OCI-LY1 (cell line): ENCODE measurements around the gene RAB11FIP3.

Source experiments
- H2AFZ ChIP-seq: fragments of 200-600 bp; sonication (generic), shearing (Covaris generic); 2 replicates; pipeline ENCODE4 v1.6.0; 2014; ENCODE audit warnings: antibody characterized with exemption, mild to moderate bottlenecking, low read length
- H3F3A ChIP-seq: fragments of 200-600 bp; sonication (generic), shearing (Covaris generic); 2 replicates; pipeline ENCODE4 v1.6.0; 2014; ENCODE audit warnings: mild to moderate bottlenecking, antibody characterized with exemption, low read length, moderate library complexity; ENCODE audit not compliant: insufficient read depth
- H3K27ac ChIP-seq: fragments of 200-600 bp; sonication (generic); 2 replicates; pipeline ENCODE4 v1.5.1; 2014; ENCODE audit warnings: low read length, mixed run types, mild to moderate bottlenecking, low read depth; ENCODE audit not compliant: poor library complexity, severe bottlenecking
- H3K27me3 ChIP-seq: fragments of 200-600 bp; sonication (generic); 2 replicates; pipeline ENCODE4 v1.6.0; 2014; ENCODE audit warnings: antibody characterized with exemption, mild to moderate bottlenecking, low read length, moderate library complexity; ENCODE audit not compliant: insufficient read depth
- H3K36me3 ChIP-seq: fragments of 200-600 bp; sonication (generic); 2 replicates; pipeline ENCODE4 v1.6.1; 2014; ENCODE audit warnings: mild to moderate bottlenecking, antibody characterized with exemption, low read length, moderate library complexity, mixed read lengths; ENCODE audit not compliant: insufficient read depth
- H3K4me1 ChIP-seq: fragments of 200-600 bp; sonication (generic); 2 replicates; pipeline ENCODE4 v1.5.1; 2014; ENCODE audit warnings: mild to moderate bottlenecking, low read length, moderate library complexity; ENCODE audit not compliant: insufficient read depth, severe bottlenecking
- H3K4me2 ChIP-seq: fragments of 200-600 bp; sonication (generic), shearing (Covaris generic); 2 replicates; pipeline ENCODE4 v1.6.1; 2014; ENCODE audit warnings: low read length
- H3K4me3 ChIP-seq: fragments of 200-600 bp; sonication (generic); 2 replicates; pipeline ENCODE4 v1.5.1; 2014; ENCODE audit warnings: low read length, low read depth, mild to moderate bottlenecking, mixed read lengths; ENCODE audit not compliant: poor library complexity, severe bottlenecking
- H3K79me2 ChIP-seq: fragments of 200-600 bp; shearing (Covaris generic); 2 replicates; pipeline ENCODE4 v1.6.1; 2016; ENCODE audit warnings: mixed run types, low read length, mixed read lengths; ENCODE audit not compliant: insufficient read depth
- H3K9ac ChIP-seq: fragments of 200-600 bp; sonication (generic), shearing (Covaris generic); 2 replicates; pipeline ENCODE4 v1.6.1; 2014; ENCODE audit warnings: mild to moderate bottlenecking, low read length, mixed read lengths
- H3K9me2 ChIP-seq: fragments of 200-600 bp; sonication (generic), shearing (Covaris generic); 2 replicates; pipeline ENCODE4 v1.6.1; 2014; ENCODE audit warnings: low read depth, mild to moderate bottlenecking, low read length, mixed read lengths
- H3K9me3 ChIP-seq: fragments of 200-600 bp; shearing (Covaris generic); 2 replicates; pipeline ENCODE4 v1.6.1; 2014; ENCODE audit warnings: low read length, mixed read lengths
- H4K20me1 ChIP-seq: fragments of 200-600 bp; sonication (generic), shearing (Covaris generic); 2 replicates; pipeline ENCODE4 v1.6.0; 2016; ENCODE audit warnings: mild to moderate bottlenecking, low read length; ENCODE audit not compliant: insufficient read depth
- CTCF ChIP-seq: fragments of 200-600 bp; sonication (generic), shearing (Covaris generic); IDR thresholded peaks from 2 replicates; pipeline ENCODE4 v1.5.1; 2017; ENCODE audit warnings: mild to moderate bottlenecking, antibody characterized with exemption, low read length, moderate library complexity, mixed read lengths
- EZH2 ChIP-seq: fragments of 200-600 bp; sonication (generic), shearing (Covaris generic); IDR thresholded peaks from 2 replicates; pipeline ENCODE4 v1.8.0; 2017; ENCODE audit warnings: borderline replicate concordance, mixed run types, mild to moderate bottlenecking, antibody characterized with exemption, low read length, moderate library complexity, mixed read lengths

RAB11FIP3 gene

DNA sequence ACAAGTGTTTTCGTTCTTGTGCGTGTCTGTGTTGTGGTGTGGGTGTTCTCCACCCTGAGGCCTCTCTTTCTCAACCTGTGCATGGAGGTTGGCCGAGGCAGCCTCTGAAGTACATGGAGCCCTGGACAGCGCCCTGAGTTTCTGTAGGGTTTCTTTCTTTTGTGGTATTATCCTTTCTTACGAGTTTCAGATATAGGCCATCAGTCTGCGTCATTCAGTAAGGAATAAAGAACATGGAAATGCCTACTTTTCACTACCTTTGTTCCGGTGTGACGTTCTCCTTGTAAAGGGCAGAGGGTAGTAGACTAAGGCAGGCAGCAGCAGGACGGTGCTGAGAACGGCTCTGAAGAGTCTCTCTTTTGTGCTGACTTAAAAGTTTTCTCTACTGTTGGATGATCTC, 18.6 kb downstream of the RAB11FIP3 start:
- no peaks in the 10 kb centered on the region for H3F3A ChIP-seq
- no peaks in the 10 kb centered on the region for H3K4me1 ChIP-seq
- H3K9me2 ChIP-seq = no peaks in the 10 kb centered on the region
- no peaks in the 10 kb centered on the region for H3K9me3 ChIP-seq
- H2AFZ ChIP-seq = no peak overlapping the region
- H3K36me3 ChIP-seq = no peaks in the 10 kb centered on the region
- no peak for TF ChIP-seq EZH2
- TF ChIP-seq CTCF = no peak
- no peak overlapping the region for H3K27ac ChIP-seq
- no peaks in the 10 kb centered on the region for H4K20me1 ChIP-seq
- no peaks in the 10 kb centered on the region for H3K27me3 ChIP-seq
- H3K4me2 ChIP-seq = no peak overlapping the region
- no peak overlapping the region for H3K4me3 ChIP-seq
- H3K9ac ChIP-seq = no peak overlapping the region
- H3K79me2 ChIP-seq = no peaks in the 10 kb centered on the region

GRCh38 chr16:445566-445965, 20.1 kb downstream of the RAB11FIP3 start:
- no peaks in the 10 kb centered on the region for H3F3A ChIP-seq
- no peak overlapping the region for H3K4me2 ChIP-seq
- no peaks in the 10 kb centered on the region for H3K79me2 ChIP-seq
- no peaks in the 10 kb centered on the region for H3K36me3 ChIP-seq
- no peaks in the 10 kb centered on the region for H3K9me3 ChIP-seq
- no peak overlapping the region for H3K4me3 ChIP-seq
- no peaks in the 10 kb centered on the region for H3K27me3 ChIP-seq
- H3K27ac ChIP-seq = no peak overlapping the region
- H3K9ac ChIP-seq = no peak overlapping the region
- TF ChIP-seq EZH2 (no peak), CTCF (no peak)
- H4K20me1 ChIP-seq = no peaks in the 10 kb centered on the region
- no peak overlapping the region for H2AFZ ChIP-seq
- peaks cover 8% of the 10 kb centered on the region for H3K4me1 ChIP-seq
- no peaks in the 10 kb centered on the region for H3K9me2 ChIP-seq

DNA sequence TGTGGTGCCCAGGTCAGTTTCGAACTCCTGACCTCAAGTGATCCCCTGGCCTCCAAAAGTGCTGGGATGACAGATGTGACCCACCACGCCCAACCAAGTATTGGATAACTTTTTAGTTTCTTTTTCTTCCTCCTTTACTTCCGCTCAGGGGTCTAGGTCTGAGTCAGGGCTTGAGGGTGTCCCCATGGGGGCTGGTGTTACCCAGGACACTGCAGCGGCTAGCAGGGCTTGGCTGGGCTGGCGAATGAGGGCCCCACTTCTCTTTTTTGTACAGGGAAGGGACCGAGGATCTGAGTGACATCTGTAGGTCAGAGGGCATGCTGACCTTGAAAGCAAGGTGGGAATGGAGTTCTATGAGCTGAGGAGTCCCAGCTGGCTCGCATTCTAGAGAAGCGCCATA, 24.9 kb downstream of the RAB11FIP3 start:
- Histone ChIP-seq H3K27ac (no peak overlapping the region), H3K4me2 (no peak overlapping the region), H3K4me3 (no peak overlapping the region), H4K20me1 (no peaks in the 10 kb centered on the region), H2AFZ (no peak overlapping the region), H3K27me3 (no peaks in the 10 kb centered on the region), H3K9me3 (no peaks in the 10 kb centered on the region), H3F3A (no peaks in the 10 kb centered on the region), H3K9ac (no peak overlapping the region), H3K4me1 (peaks cover 8% of the 10 kb centered on the region), H3K79me2 (no peaks in the 10 kb centered on the region), H3K9me2 (no peaks in the 10 kb centered on the region), H3K36me3 (no peaks in the 10 kb centered on the region)
- TF ChIP-seq EZH2 (no peak), CTCF (no peak)
